ENCODE data around the gene SNAPIN.
"Not testable (repeated sequence)": the region's sequence is repeated elsewhere in the genome, so short reads cannot be mapped to it uniquely, and the experiment has no call there.

SNAPIN gene

GRCh38 chr1:153638261-153638660, 20.2 kb upstream of the SNAPIN start:
- Histone ChIP-seq H4K20me1 (ENCODE audit: insufficient read depth, low read length) (no peaks in the 10 kb centered on the region), H3K4me3 (ENCODE audit: low read length) (no peak overlapping the region), H3K36me3 (replicated peaks; ENCODE audit: insufficient read depth, low read length) (peaks cover 60% of the 10 kb centered on the region), H3F3A (ENCODE audit: insufficient read depth, low read length) (peaks cover 5% of the 10 kb centered on the region), H3K79me2 (ENCODE audit: low read length) (peaks cover 93% of the 10 kb centered on the region), H3K27me3 (replicated peaks; ENCODE audit: insufficient read depth, low read length) (no peaks in the 10 kb centered on the region), H3K9ac (ENCODE audit: low read length) (no peak overlapping the region), H3K9me3 (replicated peaks; ENCODE audit: insufficient read depth, low read length) (no peaks in the 10 kb centered on the region), H3K4me1 (ENCODE audit: low read length) (peaks cover 4% of the 10 kb centered on the region; the same call in 1 of the 2 replicates), H3K27ac (ENCODE audit: low read length) (no peak overlapping the region), H3K4me2 (ENCODE audit: low read depth, low read length) (no peak overlapping the region), H2AFZ (ENCODE audit: low read length) (no peak overlapping the region), H3K9me2 (replicated peaks; ENCODE audit: insufficient read depth, low read length) (no peaks in the 10 kb centered on the region)
- TF ChIP-seq EZH2 (optimal IDR thresholded peaks at IDR 0.05; ENCODE audit: low read depth, low read length) (no peak), EZH2phosphoT487 (IDR thresholded peaks at IDR 0.05; ENCODE audit: low read length) (no peak)
- TF ChIP-seq, protein P1, sequence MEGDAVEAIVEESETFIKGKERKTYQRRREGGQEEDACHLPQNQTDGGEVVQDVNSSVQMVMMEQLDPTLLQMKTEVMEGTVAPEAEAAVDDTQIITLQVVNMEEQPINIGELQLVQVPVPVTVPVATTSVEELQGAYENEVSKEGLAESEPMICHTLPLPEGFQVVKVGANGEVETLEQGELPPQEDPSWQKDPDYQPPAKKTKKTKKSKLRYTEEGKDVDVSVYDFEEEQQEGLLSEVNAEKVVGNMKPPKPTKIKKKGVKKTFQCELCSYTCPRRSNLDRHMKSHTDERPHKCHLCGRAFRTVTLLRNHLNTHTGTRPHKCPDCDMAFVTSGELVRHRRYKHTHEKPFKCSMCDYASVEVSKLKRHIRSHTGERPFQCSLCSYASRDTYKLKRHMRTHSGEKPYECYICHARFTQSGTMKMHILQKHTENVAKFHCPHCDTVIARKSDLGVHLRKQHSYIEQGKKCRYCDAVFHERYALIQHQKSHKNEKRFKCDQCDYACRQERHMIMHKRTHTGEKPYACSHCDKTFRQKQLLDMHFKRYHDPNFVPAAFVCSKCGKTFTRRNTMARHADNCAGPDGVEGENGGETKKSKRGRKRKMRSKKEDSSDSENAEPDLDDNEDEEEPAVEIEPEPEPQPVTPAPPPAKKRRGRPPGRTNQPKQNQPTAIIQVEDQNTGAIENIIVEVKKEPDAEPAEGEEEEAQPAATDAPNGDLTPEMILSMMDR (IDR thresholded peaks at IDR 0.05; ENCODE audit: low read length) = no peak
- DNase-seq = no peak

DNA sequence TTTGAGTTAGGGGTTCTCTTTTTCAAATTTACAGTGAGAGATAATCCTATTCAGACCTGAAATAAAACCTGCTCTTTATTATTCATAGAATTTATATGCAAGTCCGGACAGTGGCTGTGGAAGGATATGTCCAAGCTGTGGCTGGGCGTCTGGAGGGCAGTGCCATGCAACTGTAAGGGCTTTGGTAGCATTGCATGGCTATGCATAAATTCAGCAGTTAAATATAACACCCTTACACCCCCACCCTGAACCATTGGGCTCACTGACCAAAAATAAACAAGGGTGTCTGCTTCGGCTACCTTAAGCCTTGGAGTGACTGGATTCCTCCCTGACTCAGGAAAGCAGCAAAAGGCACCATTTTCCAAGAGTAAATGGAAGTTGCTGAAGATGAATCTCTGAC, 19.2 kb upstream of the SNAPIN start:
- H3K9me3 ChIP-seq (replicated peaks; ENCODE audit: insufficient read depth, low read length) = no peaks in the 10 kb centered on the region
- H3K9ac ChIP-seq (ENCODE audit: low read length) = no peak overlapping the region
- TF ChIP-seq EZH2 (optimal IDR thresholded peaks at IDR 0.05; ENCODE audit: low read depth, low read length) = no peak
- TF ChIP-seq EZH2phosphoT487 (IDR thresholded peaks at IDR 0.05; ENCODE audit: low read length) = no peak
- TF ChIP-seq, protein P1 (IDR thresholded peaks at IDR 0.05; ENCODE audit: low read length) = no peak
- peaks cover under 1% of the 10 kb centered on the region for H3F3A ChIP-seq (ENCODE audit: insufficient read depth, low read length)
- peaks cover 99% of the 10 kb centered on the region for H3K79me2 ChIP-seq (ENCODE audit: low read length)
- H4K20me1 ChIP-seq (ENCODE audit: insufficient read depth, low read length) = no peaks in the 10 kb centered on the region
- H3K4me3 ChIP-seq (ENCODE audit: low read length) = no peak overlapping the region
- H3K4me1 ChIP-seq (ENCODE audit: low read length) = no peaks in the 10 kb centered on the region
- no peaks in the 10 kb centered on the region for H3K9me2 ChIP-seq (replicated peaks; ENCODE audit: insufficient read depth, low read length)
- H3K4me2 ChIP-seq (ENCODE audit: low read depth, low read length) = no peak overlapping the region
- DNase-seq = no peak
- no peaks in the 10 kb centered on the region for H3K27me3 ChIP-seq (replicated peaks; ENCODE audit: insufficient read depth, low read length)
- peaks cover 63% of the 10 kb centered on the region for H3K36me3 ChIP-seq (replicated peaks; ENCODE audit: insufficient read depth, low read length)
- no peak overlapping the region for H3K27ac ChIP-seq (ENCODE audit: low read length)
- no peak overlapping the region for H2AFZ ChIP-seq (ENCODE audit: low read length)

DNA sequence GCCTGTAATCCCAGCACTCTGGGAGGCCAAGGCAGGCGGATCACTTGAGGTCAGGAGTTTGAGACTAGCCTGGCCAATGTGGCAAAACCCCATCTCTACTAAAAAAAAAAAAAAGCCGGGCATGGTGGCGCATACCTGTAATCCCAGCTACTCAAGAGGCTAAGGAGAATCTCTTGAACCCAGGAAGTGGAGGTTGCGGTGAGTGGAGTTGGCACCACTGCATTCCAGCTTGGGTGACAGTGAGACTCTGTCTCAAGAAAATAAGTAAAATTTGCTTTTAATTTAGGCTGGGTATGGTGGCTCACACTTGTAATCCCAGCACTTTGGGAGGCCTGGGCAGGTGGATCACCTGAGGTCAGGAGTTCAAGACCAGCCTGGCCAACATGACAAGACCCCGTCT, 18.3 kb upstream of the SNAPIN start:
- not testable (repeated sequence) for DNase-seq; H3K9me3 ChIP-seq (replicated peaks; ENCODE audit: insufficient read depth, low read length); H4K20me1 ChIP-seq (ENCODE audit: insufficient read depth, low read length); H2AFZ ChIP-seq (ENCODE audit: low read length); H3F3A ChIP-seq (ENCODE audit: insufficient read depth, low read length); H3K27ac ChIP-seq (ENCODE audit: low read length); H3K27me3 ChIP-seq (replicated peaks; ENCODE audit: insufficient read depth, low read length); H3K4me1 ChIP-seq (ENCODE audit: low read length); H3K4me3 ChIP-seq (ENCODE audit: low read length); H3K4me2 ChIP-seq (ENCODE audit: low read depth, low read length); H3K9ac ChIP-seq (ENCODE audit: low read length); H3K9me2 ChIP-seq (replicated peaks; ENCODE audit: insufficient read depth, low read length)
- H3K79me2 ChIP-seq (ENCODE audit: low read length) = peaks cover 99% of the 10 kb centered on the region
- H3K36me3 ChIP-seq (replicated peaks; ENCODE audit: insufficient read depth, low read length) = peaks cover 63% of the 10 kb centered on the region

- H3F3A ChIP-seq (ENCODE audit: insufficient read depth, low read length) = no peaks in the 10 kb centered on the region
- H3K79me2 ChIP-seq (ENCODE audit: low read length) = peaks cover 94% of the 10 kb centered on the region
These were observed 17.6 kb upstream of the SNAPIN start for GRCh38 chr1:153640861-153641260.

More at GRCh38 chr1:153640861-153641260, 17.6 kb upstream of the SNAPIN start:
- Histone ChIP-seq H2AFZ (ENCODE audit: low read length) (no peak overlapping the region), H3K9me3 (replicated peaks; ENCODE audit: insufficient read depth, low read length) (no peaks in the 10 kb centered on the region), H3K27me3 (replicated peaks; ENCODE audit: insufficient read depth, low read length) (no peaks in the 10 kb centered on the region), H3K4me1 (ENCODE audit: low read length) (no peaks in the 10 kb centered on the region), H4K20me1 (ENCODE audit: insufficient read depth, low read length) (no peaks in the 10 kb centered on the region), H3K27ac (ENCODE audit: low read length) (no peak overlapping the region), H3K4me2 (ENCODE audit: low read depth, low read length) (no peak overlapping the region), H3K9ac (ENCODE audit: low read length) (no peak overlapping the region), H3K4me3 (ENCODE audit: low read length) (no peak overlapping the region), H3K36me3 (replicated peaks; ENCODE audit: insufficient read depth, low read length) (peaks cover 64% of the 10 kb centered on the region), H3K9me2 (replicated peaks; ENCODE audit: insufficient read depth, low read length) (no peaks in the 10 kb centered on the region)
- no peak for DNase-seq
- TF ChIP-seq EZH2 (optimal IDR thresholded peaks at IDR 0.05; ENCODE audit: low read depth, low read length) = no peak
- TF ChIP-seq EZH2phosphoT487 (IDR thresholded peaks at IDR 0.05; ENCODE audit: low read length) = no peak
- TF ChIP-seq, protein P1 (IDR thresholded peaks at IDR 0.05; ENCODE audit: low read length) = no peak

Data from MM.1S (cell line).